AG09319 (cell line): ENCODE data around the gene PWP1.

Source experiments
- DNase-seq: peaks from one replicate; pipeline ENCODE4 v3.0.0-alpha.2; 2010; ENCODE audit warnings: low read depth; ENCODE audit errors: extremely low read depth
- TF ChIP-seq, protein P1 (sequence below): IDR thresholded peaks from 2 replicates; pipeline ENCODE4 v1.5.1; 2011; ENCODE audit warnings: low read depth, mild to moderate bottlenecking, inconsistent platforms, low read length, moderate library complexity

The PWP1 gene

DNA sequence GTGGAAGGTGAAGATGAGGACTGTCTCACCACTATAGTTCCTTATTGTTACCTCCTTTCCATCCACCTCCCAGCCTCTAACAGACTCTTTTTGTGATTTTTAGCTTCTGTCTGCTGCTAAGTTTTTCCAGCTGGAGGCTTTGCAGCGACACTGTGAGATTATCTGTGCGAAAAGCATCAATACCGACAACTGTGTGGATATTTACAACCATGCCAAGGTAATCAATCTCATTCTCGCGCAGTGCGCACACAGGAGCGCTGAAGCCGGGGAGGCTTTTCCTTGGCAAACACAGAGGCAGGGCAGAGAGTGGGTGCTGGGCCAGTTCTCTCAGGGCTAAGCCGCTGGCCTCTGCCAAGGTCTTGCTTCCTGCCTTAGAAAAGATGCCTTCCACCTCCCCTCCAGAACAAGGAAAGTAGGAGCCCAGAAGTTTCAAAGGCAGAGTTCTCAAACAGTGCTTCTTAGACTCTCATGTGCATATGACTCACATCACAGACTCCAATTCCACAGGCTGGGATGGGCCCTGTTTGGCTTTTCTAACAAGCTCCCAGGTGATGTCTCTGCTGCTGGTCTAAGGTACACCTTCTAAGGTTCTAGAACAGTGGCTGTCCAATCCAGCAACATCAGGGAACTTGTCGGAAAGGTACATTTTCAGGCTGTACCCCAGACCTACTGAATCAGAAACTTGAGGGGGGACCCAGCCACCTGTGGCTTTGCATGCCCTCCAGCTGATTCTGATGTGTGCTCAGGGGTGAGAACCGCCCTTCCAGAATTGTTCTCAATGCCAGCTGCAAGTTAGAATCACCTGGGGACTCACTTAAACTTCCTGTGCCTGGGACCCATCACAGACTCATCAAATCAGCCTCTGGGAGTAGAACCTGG, 33.8 kb upstream of the PWP1 start:
- TF ChIP-seq, protein P1, sequence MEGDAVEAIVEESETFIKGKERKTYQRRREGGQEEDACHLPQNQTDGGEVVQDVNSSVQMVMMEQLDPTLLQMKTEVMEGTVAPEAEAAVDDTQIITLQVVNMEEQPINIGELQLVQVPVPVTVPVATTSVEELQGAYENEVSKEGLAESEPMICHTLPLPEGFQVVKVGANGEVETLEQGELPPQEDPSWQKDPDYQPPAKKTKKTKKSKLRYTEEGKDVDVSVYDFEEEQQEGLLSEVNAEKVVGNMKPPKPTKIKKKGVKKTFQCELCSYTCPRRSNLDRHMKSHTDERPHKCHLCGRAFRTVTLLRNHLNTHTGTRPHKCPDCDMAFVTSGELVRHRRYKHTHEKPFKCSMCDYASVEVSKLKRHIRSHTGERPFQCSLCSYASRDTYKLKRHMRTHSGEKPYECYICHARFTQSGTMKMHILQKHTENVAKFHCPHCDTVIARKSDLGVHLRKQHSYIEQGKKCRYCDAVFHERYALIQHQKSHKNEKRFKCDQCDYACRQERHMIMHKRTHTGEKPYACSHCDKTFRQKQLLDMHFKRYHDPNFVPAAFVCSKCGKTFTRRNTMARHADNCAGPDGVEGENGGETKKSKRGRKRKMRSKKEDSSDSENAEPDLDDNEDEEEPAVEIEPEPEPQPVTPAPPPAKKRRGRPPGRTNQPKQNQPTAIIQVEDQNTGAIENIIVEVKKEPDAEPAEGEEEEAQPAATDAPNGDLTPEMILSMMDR: no peak
- DNase-seq: no peak

DNA sequence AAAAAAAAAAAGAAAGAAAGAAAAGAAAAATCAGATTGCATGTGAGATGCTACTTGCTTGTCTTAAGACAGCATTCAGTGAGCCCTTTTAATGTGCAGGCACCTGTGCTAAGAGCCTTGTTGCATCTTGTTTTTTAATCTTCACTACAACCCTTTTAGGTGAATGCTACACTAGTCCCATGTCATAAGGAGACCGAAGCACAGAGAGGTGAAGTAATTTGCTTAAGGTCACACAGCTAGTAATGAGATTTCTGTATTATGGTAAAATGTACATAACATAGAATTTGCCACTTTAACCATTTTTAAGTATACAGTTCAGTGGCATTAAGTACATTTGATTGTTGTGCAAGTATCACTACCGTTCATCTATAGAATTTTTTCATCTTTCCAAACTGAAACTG, 32.1 kb upstream of the PWP1 start:
- no peak for DNase-seq
- TF ChIP-seq, protein P1: no peak

DNA sequence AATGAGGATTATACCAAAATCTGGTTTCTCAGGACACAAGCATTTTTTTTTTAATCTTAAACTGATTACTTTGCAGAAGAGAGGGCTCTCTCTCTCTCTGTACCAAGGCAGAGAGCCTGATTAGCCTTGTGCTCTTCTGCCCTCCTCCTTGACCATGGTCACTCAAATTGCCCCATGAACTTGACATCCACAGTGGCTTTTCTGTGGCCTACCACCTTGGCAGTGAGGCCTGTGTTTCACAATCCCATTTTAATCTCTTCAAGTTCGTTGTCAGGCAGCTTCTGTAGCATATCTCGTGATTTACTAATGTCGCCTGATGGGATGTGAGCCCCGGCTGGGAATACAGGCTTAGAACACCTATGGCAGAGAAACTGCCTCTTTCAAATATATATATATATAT, 30.7 kb upstream of the PWP1 start:
- TF ChIP-seq, protein P1: no peak
- DNase-seq: no peak

DNA sequence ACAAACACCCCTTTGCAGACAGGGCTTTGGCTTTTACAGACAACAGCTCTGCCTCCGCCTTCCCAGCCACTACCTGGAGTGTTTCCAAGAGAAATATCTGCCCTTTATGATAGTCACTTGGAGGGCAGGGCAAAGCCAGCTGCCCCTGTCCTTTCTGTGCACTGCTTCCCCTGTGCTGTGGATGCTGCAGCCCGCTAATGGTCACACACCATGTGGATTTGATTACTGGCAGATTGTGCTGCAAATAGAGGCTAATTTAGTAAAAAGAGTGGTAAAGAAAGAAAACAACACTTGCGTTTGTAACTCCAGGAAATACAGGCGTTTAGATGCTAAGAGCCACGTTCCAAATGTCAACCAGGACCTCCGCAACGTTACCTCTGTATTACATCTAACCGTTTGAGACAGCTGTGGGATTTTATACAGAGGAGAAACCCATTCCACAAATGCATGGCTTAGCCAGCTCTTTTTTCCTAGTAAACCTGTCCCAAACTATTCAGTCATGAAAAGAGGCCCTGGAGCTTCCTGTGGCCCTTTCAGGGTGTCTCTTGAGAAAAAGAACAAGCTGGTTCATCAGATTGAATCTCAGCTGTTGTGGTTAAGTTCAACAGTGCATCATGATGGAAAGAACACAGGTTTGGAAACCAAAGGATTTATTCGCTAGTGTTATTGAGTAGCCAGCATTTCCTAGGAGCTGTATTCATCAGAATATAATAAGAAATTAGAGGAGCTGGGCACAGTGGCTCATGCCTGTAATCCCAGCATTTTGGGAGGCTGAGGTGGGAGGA, 30.1 kb upstream of the PWP1 start:
- TF ChIP-seq, protein P1: no peak
- DNase-seq: no peak

DNA sequence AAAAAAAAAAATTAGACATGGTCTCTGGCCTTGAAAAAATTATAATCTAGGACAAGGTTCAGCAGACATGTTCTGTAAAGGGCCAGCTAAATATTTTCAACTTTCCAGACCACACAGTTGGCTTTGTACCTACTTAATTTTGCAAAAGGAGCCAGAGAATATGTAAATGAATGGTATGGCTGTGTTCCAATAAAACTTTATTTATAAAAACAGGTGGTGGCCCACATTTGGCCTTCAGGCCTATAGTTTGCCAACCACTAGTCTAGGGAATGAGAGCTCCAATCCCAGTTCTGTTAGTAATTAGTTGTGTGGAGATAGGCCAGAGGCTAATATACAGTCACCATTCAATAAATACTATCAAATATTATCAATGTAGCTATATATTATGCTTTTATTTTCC, 29.3 kb upstream of the PWP1 start:
- no peak for DNase-seq
- TF ChIP-seq, protein P1: no peak

DNA sequence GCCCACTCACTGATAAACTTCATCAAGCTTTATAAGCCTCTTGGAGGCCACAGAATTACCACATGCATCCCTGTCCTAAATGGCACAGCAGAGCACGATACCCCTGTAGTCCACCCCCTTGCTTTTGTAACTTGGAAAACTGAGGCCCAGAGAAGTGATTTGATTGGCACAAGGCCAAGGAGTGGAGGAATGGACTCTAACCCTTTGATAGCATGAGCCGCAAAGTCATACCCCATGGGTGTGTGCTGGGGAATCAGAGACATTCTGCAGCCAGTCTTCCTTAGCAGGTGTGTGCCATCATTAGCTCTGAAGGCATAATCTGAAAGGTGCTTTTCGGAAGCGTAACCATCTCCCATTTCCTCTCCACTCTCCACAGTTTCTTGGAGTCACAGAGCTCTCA, 28.5 kb upstream of the PWP1 start:
- TF ChIP-seq, protein P1: no peak
- no peak for DNase-seq

DNA sequence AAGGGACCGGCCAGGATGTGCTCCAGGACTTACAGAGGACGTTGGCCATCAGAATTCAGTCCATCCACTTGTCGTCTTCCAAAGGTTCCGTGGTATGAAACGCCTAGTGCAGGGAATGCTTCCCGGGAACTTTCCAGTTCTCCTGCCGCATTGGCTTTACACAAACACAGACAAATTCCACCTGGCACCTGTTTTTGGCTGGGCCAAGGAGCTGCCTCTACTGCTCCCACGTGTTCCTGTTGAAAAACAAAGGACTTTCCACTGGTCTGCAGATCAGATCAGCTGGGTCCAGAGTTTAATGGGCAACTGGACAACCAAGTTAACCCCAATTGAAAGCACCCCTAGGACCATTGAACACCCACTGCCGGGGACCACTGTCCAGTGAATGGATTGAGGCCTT, 28.0 kb upstream of the PWP1 start:
- TF ChIP-seq, protein P1: no peak
- no peak for DNase-seq
